UCSD-AML1 (cell line): Measurements from ENCODE around the gene GGT7.
A peak's percentile ranks its signal among the peaks of the same experiment; 100 is the strongest.
"Not testable (repeated sequence)": the region's sequence is repeated elsewhere in the genome, so short reads cannot be mapped to it uniquely, and the experiment has no call there.

Experiments used
- DNase-seq: peaks from one replicate; lab custom pipeline; 2025; ENCODE audit not compliant: unreplicated experiment; lab: John Stamatoyannopoulos, UW

The GGT7 gene

GRCh38 chr20:34850969-34851368 lies 21.7 kb downstream of the GGT7 start:
- no peak for DNase-seq

DNA sequence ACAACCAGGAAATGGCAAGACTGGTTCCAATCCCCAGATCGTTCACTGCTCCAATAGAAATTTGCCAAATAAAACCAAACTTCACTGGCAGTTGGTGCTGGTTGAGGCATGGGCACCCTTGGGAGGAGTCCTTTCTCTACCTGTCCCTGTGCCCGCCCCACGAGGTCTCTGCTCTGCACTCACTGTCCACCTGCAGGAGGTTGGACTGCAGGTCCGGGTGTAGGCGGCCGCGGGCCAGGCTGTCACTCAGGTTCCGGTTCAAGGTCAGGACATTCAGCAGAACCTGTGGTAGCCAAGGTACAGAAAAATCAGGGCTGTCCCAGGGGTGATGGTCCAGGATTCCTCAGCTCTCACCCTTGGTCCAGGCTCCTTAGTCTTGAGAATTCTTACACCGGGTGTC lies 22.9 kb downstream of the GGT7 start:
- no peak for DNase-seq

DNA sequence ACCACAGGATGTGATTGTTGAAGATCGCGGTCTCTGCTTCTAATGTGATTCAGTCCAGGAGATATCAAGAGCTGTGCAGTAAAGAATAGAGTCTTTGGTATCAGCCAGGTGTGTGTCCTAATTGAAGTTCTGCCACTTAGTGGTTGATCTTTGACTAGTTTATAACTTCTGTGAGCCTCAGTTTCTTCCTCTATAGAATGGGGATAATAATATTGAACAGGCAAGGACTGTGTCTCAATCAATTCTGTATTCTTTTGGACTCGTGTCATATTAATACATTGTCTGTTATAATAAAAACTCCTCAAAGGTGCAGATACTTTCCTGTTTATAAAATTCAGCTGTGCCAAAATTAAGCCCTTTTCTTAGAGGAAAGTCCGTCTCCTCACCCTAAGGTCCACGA lies 24.1 kb downstream of the GGT7 start:
- DNase-seq, result no peak

GRCh38 chr20:34843421-34843820 lies 29.2 kb downstream of the GGT7 start:
- DNase-seq, result no peak

DNA sequence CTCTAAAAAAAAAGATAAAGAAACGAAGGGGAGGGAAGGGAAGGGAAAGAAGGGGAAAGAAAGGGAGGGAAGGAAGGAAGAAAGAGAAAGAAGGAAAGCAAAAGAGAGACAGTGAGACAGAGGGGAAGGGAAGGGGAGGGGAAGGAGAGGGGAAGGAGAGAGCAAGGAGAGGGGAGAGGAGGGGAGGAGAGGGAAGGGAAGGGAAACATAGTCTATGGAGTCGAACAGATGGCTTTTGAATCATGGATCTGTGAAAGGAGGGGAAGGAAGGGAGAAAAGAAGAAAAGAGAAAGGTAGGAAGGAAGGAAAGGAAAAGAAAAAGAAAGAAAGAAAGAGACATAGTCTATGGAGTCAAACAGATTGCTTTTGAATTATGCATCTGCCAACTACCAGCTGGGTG lies 30.5 kb downstream of the GGT7 start:
- DNase-seq, result no peak

DNA sequence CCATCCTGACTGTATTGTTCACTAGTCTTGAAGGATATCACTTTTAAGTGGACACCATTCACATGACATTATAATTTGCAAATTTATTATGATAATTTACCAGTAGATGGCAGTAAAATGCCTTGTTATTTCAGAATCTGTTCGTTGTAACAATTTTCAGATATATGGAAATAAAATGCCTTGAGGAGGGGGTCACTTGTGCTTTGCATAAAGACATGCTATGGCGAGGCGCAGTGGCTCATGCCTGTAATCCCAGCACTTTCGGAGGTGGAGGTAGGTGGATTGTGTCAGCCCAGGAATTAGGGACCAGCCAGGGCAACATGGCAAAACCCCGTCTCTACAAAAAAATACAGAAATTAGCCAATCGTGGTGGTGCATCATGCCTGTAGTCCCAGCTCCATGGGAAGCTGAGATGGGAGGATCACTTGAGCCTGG lies 38.2 kb downstream of the GGT7 start:
- peak; percentile 14 for DNase-seq

- DNase-seq, result no peak
These were observed 40.7 kb downstream of the GGT7 start for GRCh38 chr20:34831936-34832335.

DNA sequence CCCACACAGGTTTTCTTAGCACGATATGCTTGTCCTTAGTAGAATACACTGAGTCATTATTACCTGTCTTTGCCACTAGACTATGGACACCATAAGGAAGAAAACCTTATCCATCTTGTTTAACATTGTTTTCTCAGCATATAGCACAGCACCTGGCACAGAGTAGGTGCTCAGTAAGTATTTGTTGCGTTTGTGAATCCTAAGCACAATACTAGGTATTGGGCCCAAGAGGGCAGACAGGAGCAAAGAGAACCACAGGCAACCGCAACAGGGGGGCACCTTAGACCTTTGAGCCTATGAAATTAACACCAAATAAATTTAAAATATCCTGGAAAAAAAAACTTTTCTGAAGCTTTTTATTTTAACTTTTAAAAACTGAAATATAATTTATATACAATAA lies 43.5 kb downstream of the GGT7 start:
- DNase-seq, result no peak

DNA sequence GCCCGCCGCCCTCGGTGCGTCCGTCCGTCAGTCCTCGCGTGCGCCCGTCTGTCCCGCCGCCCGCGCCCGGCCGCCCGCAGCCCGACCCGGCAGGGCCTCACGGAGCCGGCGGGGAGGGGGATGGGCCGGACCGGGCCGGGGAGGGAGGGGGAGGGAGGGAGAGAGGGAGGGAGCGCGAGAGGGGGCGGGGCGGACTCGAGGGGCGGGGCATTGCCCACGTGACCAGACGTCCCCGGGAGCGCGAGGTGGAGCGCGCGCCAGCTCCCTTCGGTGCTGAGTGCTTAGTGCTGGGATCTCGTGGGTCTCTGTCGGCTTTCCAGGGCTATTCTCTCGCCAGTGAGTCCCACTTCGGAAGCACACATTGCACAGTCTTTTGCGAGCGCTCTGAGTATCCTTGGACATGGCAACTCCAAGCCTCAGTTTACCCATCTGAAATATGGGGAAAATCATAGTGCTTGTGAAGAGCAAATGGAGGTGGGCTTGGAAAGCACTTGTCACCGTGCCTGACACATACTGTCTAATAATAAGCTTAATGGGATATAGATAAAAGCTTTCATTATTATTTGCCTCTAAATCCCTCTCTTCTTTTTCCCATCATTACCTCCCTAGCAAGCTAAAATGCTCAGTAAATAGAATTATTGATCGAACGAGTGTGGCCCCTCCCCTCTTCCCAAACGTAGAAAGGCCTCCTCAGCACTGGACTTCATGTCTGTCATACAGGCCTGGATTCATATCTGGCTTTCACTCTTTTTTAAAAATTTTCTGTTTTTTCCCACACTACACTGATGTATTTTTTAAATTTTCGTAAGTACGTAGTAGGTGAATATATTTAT lies 46.9 kb downstream of the GGT7 start, which contains the start of gene NCOA6:
Gene NCOA6, minus strand, starts transcription at position 122 of the 833 bp plus-strand sequence. CDS start 43,296 bp downstream, outside the sequence.
- DNase-seq, result peak; percentile 85

GRCh38 chr20:34824806-34825529 lies 47.7 kb downstream of the GGT7 start:
- DNase-seq, result peak; percentile 72

GRCh38 chr20:34824452-34824805 lies 48.2 kb downstream of the GGT7 start:
- DNase-seq, result peak; percentile 62

DNA sequence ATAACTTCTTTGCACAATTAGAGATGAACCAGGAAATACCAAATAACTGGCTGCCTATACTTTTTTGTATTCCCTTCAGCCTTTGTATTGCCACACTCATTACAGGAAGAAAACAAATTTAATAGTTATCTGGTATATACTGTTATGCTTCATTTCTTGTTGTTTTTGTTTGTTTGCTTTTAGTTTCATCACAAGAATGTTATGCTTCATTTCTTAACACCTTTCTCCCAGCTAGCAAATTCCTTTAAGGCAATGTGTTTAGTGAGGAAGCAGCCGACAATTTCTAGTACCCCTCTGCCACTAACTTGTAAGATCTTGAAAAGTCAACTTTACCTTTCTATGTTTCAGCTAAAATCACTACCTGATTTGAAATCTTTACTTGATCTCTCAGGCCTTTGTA lies 48.6 kb downstream of the GGT7 start:
- no peak for DNase-seq

DNA sequence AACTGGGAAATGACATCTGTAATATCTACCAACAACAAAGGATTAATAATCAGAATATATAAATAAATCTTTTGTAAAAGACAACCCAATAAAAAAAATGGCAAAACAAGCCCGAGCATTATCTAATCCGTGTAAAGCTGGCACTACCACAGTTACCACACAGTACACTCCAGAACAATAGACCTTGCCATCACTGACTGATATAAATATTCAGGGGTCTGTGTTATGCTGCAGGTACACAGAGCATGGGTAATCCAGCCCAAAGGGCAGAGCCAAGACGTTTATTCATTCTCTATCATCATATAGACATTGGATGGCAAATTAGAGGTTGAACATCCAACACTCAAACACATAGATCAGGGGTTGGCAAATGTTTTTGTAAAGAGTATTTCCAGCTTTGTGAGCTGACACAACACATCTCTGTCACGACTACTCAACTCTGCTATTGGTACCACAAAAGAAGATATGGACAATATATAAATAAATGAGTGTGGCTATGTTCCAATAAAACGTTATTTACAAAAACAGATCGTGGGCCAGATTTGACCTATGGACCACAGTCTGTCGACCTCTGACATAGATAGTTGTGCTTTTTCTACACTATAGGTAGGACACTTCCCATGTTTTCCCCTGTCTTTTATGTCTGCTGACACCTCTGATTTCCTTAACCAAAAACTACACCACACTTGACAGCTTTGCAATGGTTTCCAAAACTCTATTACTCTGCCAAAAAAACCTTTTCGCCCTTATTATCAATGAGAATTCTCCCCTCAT lies 51.7 kb downstream of the GGT7 start:
- no peak for DNase-seq

- DNase-seq, result no peak
These were observed 54.9 kb downstream of the GGT7 start for GRCh38 chr20:34817801-34818200.

DNA sequence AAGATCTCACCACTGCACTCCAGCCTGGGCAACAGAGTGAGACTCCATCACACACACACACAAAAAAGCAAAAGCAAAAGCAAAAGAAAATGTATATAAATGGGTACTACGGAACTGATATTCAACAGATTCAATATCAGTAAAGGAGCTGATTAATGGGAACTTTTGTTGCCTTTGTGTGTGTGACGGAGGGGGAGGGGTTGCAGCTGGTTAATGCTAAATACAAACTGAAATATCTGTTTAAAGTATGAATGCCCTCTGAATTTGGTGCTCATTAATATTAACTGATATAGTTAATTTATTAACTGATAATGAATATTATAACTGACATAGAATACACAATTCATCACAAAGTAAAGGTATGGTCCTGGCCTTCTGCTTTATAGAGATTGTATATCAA lies 55.6 kb downstream of the GGT7 start:
- DNase-seq, result no peak

- no peak for DNase-seq
These were observed 57.0 kb downstream of the GGT7 start for GRCh38 chr20:34815636-34816035.

- DNase-seq, result no peak
These were observed 64.1 kb downstream of the GGT7 start for GRCh38 chr20:34808583-34808982.

DNA sequence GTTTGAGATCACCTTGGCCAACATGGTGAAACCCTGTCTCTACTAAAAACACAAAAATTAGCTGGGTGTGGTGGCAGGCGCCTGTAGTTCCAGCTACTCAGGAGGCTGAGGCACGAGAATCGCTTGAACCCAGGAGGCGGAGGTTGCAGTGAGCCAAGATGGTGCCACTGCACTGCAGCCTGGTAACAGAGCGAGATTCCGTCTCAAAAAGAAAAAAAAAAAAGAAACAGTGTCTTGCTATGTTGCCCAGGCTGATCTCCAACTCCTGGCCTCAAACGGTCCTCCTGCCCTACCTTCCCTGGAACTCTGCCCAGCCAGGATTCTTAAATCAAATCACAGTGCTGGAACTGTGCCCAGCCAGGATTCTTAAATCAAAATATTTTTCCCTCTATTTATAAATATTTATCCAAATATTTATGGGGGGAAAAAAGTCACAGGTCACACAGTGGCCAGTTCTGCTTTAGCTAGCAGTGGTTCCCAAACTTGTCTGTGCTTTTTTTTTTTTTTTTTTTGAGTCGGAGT lies 64.7 kb downstream of the GGT7 start:
- not testable (repeated sequence) for DNase-seq

DNA sequence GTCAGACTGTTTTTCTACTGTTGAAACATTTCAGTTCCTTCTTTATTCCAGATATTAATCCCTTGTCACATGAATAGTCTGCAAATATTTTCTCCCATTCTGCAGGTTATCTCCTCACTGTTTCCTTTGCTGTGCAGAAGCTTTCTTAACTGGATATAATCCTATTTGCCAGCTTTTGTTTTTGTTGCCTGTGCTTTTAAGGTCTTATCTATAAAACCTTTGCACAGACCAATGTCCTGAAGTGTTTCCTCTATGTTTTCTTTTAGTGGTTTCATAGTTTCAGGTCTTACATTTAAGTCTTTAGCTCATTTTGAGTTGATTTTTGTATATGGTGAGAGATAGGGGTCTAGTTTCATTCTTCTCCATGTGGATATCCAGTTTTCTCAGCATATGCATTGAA lies 66.4 kb downstream of the GGT7 start:
- DNase-seq, result no peak

DNA sequence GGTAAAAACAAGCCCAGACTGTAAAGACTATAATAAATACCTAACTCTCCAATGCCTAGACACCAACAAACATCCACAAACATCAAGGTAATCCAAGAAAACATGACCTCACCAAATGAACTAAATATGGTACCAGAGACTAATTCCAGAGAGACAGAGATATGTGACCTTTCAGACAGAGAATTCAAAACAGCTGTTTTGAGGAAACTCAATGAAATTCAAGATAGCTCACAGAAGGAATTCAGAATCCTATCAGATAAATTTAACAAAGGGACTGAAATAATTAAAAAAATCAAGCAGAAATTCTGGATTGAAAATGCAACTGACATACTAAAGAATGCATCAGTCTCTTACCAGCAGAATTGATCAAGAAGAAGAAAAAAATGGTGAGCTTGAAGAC lies 73.8 kb downstream of the GGT7 start:
- no peak for DNase-seq

GRCh38 chr20:34798328-34798727 lies 74.3 kb downstream of the GGT7 start:
- no peak for DNase-seq
